SHP77 treated with DMSO at 0.1 percent for 48 hours (cell line): ENCODE results near the gene CHD6.

Experiments
- DNase-seq: peaks from one replicate; lab custom pipeline; 2025; lab: John Stamatoyannopoulos, UW

CHD6 gene

DNA sequence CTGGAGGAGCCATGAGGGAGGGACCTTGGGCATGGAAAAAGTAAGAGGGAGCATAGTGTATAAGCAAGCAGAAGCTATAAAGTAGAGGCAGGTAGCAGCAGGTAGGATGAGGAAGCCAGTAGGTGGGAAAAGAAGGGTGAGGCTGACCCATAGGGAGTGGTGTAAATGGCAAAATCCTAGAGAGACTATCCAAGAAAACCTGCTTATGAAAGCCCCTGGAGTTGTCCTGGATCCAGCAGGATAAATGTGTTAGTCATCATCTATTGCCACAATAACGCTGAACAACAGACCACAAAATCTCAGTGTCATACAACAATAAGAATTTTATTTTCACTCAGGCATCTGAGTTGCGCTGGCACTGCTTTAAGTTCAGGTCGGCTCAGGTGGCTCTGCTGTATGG is 30.2 kb downstream of the CHD6 start:
- DNase-seq, result no peak

GRCh38 chr20:41587523-41587922 is 30.7 kb downstream of the CHD6 start:
- DNase-seq, result no peak

- DNase-seq, result no peak
These were observed 31.4 kb downstream of the CHD6 start for GRCh38 chr20:41586772-41587171.

GRCh38 chr20:41580350-41580749 is 37.8 kb downstream of the CHD6 start:
- no peak for DNase-seq

DNA sequence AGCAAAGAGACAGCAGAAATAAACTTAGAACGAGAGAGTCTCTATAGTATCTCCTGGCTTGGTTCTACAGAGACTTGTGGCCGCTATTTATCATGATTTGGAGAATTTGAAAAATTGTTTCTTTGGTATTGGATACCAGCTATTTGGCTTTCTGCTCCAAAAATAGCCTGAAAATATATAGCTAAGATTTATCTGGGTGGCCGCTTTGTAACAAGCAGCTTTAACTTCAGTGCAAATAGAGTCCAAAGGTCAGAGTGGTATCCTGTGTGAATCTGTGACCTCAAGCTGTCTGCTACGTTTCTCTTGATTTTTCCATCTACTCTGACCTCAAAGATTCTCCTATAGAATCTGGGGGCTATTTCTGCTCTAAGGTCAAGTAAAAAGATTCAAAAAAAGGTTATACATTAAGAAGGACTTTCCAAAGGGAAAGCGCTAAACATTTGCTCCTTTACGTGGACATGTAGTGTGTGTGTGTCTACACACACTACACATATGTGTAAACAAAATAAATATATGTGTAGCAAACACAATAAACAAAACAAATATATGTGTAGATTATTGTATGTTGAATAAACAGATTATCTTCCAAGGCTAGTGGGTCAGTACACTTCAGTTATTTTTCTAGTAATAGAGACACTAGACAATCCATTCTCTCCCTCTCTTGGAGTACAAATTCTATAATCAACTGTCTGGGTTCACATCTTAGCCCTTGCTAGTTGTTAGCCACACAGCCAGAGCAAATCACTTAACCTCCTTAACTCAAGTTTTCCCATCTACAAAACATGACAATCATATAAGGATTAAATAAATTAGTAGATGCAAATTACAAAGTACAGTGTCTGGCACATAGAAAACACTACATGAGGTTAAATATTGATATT is 40.8 kb downstream of the CHD6 start:
- DNase-seq, result no peak

DNA sequence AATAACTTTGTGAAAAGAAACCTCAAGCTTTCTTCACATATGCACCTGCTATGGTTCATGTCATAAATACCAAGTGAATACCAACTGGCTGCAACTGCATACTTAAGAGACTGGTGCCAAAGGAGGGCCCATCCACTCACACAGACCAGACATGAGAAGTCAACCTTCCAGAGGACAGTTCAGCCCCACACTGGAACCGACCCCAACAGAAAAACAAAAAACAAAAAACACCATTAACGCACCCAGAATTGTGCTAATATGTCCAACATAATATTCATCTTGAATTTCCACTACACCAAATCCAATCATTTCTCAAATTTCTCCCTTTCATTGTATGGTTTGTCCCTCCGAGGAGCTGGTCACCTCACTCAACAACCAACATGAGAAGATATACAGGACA is 42.8 kb downstream of the CHD6 start:
- no peak for DNase-seq

DNA sequence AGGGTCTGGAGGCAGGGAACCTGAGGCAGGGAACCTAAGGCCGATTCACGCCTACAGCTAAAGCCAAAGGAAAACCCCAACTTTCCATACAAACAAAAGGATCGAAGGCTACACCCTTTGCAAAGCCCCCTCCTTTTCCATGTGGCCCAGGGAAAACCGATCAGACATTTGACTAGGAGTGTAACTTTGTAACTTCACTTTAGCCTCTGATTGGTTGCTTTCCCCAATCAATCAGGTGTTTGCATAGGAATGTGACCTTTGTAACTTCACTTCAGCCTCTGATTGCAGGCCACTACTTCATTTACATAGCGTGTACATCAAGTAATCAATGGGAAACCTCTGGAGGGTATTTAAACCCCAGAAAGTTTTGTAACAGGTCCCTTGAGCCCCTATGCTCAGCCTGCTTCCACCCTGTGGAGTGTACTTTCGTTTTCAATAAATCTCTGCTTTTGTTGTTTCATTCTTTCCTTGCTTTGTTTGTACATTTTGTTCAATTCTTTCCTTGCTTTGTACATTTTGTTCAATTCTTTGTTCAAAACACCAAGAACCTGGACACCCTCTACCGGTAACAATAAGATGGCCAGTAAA is 43.3 kb downstream of the CHD6 start:
- DNase-seq, result no peak

GRCh38 chr20:41573955-41574354 is 44.2 kb downstream of the CHD6 start:
- no peak for DNase-seq

GRCh38 chr20:41572010-41572572 is 46.1 kb downstream of the CHD6 start:
- no peak for DNase-seq

DNA sequence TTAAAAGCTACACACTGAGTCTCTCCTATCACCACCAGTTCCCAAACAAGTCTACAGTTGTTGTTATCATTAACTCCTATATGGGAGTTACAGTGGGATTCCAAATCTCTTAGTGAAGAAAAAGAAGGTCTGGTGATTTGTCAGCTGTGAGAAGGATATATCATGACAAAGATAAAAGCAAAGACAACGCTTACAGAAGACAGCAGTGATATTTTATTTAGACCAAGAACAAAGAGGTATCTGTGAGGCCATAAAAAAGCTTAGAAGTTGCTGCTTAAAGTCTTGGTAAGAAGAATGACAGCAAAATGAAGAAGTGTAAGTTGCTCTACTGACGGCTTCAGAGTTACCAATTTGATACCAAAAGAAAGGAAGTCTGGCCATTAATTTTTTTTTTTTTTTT is 47.2 kb downstream of the CHD6 start:
- DNase-seq, result no peak

DNA sequence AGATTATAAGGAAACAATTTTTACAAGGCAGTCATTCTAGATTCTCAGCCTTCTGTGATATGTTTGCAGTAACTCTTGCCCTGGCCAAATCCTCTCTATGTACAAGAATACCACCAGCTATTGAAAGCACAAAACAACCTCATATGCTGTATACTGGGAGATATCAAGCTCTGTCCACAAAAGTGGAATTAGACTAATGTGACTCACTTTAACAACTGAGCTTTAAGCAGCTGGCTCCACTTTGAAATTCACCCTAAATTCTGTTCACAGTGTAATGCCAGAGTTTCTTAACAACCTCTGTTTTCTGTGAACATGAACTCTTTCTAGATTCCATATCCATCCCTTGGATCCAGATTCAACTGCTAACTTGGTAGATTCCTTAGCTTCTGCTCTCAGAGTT is 47.6 kb downstream of the CHD6 start:
- DNase-seq, result no peak

GRCh38 chr20:41567615-41568014 is 50.6 kb downstream of the CHD6 start:
- no peak for DNase-seq

DNA sequence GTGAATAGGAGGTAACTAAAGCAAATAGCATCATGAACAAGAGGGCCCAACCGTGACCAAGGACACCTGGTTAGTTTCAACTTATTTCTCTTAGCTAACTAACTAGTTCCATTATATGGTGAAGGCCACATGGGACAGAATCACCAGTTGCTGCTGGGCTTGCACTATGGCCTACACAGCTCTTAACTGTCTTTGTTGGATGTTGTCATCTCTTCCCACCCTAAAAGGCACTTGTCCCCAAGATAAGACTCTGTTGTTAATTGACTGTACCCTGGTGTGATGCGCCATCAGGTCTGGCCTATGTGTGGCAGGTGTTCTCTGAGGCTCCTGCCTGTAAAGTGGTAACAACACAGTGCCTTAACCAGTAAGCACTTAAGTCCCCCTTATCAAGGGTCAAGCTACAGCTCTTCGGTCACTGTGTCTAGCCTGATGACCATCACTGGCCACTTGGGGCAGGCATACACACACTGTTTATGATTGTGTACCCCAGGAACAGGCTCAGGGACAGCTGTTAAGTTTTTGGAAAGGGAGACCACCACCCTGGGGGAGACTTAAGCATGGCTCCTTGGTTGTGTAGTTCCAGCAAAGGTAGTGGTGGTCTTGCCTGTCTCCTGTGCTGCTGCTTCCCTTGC is 51.2 kb downstream of the CHD6 start:
- DNase-seq, result no peak

- no peak for DNase-seq
These were observed 55.1 kb downstream of the CHD6 start for GRCh38 chr20:41563087-41563486.

DNA sequence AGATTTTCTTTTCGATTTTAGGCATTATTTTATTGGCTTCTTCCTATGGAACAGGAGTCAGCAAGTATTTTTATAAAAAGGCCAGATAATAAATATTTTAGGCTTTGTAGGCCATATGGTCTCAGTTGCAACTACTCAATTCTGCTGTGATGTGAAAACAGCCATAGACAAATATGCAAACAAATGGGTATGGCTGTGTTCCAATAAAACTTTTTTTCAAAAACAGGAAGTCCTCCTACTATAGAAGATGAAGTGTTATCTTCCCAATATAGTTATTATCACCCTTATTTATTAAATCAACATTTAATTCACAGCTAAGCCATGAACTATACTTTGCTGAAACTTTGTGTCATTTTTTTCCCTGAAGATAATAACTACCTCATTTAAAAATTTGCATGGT is 57.2 kb downstream of the CHD6 start:
- DNase-seq, result no peak

GRCh38 chr20:41559658-41560057 is 58.5 kb downstream of the CHD6 start:
- DNase-seq, result no peak

DNA sequence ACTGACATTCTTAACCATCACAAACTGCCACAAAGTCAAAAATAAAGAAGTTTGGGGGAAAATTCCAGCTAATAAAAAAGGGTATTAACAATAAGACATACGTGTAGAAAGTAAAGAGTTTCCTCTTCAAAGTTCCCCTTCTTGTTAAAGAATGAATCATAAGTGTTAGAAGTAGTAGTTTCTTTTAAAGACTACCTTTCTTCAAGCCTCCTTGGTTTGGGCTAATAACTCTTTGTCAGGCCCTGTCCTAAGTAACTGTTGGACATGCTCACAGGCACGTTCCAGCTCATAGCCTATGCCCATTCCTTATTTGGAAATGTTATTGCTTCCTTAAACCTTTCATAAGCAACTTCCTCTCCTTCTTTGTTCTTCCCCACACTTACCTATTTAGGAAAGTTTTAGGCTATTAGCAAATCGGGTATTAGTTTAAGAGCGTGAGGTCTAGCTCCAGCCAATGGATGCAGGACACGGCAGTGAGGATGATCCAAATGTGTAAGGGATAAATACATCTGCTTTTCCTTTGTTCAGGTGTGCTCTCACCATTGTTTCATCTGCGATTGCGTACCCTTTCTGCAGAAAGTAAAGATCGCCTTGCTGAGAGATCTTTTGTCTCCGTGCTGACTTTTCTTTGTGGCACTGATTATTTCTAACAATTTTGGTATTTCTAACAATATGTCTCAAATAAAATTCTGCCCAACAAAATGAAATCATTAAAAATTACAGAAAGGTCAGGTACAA is 64.9 kb downstream of the CHD6 start:
- no peak for DNase-seq

GRCh38 chr20:41552295-41553068 is 65.7 kb downstream of the CHD6 start:
- no peak for DNase-seq

DNA sequence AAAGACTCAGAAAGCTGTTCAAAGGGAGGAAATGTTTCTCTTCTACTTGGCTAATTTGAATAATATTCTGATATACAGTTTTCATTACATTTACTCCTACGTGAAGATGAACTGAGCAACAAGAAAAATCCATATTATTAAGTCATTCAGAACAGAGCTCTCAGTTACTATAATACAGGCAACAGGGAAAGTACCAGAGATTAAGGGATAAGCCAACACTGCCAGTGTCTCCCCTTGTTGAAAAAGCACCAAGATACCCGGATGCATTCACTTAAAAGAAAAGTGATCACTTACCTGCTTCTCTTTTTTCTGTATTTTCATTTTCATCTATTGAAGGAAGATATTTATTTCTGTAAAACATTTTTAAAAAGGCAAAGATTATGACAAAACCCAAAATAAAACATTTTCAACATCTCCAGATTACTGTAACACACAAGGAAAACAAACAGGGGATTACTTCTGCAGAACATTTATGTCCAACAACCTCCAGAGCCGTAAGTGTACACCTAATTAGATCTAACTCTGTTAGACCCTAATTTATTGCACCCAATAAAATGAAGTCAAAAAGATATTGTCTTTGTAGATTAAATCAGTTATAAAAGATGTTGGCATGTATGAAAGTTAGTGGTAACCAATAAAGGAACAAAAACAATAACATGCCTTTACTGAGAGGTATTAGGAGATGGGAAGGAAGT is 67.0 kb downstream of the CHD6 start:
- no peak for DNase-seq

- DNase-seq, result no peak
These were observed 71.0 kb downstream of the CHD6 start for GRCh38 chr20:41547221-41547620.

- no peak for DNase-seq
These were observed 71.6 kb downstream of the CHD6 start for GRCh38 chr20:41546535-41546934.
